Stimulated activated CD4-positive, alpha-beta T cell treated with anti-CD3 and anti-CD28 coated beads, Interleukin-4, amount 100 ng/mL, for 48 hours (primary cell): ENCODE data around the gene ANKRD7.
"Not testable (repeated sequence)": the region's sequence is repeated elsewhere in the genome, so short reads cannot be mapped to it uniquely, and the experiment has no call there.

Source experiments
- DNase-seq, 2 donors: peaks; one replicate each; pipeline ENCODE4 v3.0.0-alpha.2; 2020; ENCODE audit warnings: low read depth in 2 of 2

ANKRD7 gene

DNA sequence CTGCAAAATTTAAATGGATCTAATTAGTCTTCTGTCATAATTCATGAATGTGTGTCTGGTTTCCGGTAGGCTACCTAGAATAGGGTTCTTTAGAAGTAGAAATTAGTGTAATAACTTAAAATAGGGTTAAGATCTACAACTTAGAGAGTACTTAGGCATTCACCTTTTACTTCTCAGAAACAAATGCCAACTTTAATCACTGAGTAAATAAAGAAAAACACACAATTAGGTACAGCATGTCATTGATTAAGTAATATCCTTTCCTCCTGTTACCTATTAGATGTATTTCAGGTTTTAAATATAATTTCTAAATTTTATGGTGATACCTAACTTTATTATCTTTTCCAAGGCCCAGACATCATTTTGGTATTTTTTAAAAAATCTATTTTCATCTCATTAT lies 9.3 kb downstream of the ANKRD7 start:
- DNase-seq: no peak

DNA sequence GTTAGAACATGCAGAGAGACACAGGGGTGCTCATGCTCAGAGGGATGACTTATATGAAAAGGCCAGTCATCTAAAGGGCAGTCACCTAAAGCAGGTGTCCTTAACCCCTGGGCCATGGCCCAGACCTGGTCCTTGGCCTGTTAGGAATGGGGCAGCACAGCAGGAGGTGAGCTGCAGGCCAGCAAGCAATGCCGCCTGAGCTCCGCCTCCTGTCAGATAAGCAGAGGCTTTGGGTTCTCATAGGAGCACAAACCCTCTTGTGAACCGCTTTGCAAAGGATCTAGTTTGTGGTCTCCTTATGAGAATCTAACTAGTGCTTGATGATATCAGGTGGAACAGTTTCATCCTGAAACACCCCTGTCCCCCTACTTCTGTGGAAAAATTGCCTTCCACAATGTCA lies 14.5 kb downstream of the ANKRD7 start:
- no peak for DNase-seq

DNA sequence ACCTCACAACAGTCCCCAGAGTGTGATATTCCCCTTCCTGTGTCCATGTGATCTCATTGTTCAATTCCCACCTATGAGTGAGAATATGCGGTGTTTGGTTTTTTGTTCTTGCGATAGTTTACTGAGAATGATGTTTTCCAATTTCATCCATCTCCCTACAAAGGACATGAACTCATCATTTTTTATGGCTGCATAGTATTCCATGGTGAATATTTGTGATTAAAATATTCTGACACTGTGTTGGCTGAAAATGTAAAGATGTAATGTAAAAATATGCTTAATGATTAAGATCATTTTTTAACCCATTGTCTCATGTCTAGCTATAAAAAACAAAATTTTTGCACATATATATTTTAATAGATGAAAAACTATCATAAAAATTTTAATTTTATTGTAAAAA lies 15.8 kb downstream of the ANKRD7 start:
- DNase-seq: not testable (repeated sequence)

DNA sequence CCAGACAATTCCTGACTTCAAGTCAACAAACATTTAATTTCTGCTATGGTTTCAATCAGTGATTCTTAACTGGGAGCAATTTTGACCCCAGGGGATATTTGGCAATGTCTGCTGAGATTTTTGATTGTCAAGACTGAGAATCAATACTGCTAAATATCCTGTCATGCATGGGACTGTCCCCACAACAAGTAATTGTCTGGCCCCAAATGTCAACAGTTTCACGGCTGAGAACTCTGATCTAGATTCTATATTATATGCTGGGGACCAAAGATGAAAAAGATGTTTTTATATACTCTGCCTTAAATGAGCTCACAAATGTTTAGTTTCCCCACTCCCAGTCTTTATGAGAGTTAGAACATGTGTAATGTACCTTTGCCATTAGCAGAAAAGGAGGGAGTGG lies 19.2 kb downstream of the ANKRD7 start:
- no peak for DNase-seq

DNA sequence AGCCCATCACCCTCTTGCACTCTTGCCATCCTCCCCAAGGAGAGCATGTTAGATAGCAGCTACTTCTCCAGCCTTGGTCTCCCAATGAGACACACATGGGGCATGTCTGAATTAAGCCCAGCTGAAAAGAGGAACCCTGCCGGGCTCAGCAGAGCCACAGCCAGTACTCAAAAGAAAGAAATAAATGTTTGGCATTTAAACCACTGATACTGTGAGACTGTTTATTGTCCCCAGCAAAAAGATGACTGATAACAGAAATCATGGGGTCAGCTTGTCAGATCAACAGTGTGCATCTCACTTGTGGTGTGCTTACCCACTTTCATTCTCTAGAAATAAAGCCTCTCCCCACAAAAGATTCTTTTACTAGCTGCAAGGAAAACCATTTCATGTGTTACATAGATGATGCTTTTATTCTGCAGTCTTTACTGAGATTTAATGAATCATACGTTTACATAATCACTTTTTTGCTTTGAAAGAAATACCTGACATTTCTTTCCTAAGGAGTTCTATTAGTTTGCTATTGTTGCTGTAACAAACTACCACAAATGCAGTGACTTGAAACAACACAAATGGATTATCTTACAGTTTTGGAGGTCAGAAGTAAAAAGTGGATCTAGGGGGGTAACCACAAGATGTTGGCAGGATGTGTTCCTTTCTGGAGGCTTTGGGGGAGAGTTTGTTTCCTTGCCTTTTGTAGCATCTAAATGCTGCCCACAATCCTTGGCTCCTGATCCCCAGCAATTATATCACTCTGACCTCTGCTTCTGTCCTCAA lies 20.9 kb downstream of the ANKRD7 start:
- DNase-seq: no peak

DNA sequence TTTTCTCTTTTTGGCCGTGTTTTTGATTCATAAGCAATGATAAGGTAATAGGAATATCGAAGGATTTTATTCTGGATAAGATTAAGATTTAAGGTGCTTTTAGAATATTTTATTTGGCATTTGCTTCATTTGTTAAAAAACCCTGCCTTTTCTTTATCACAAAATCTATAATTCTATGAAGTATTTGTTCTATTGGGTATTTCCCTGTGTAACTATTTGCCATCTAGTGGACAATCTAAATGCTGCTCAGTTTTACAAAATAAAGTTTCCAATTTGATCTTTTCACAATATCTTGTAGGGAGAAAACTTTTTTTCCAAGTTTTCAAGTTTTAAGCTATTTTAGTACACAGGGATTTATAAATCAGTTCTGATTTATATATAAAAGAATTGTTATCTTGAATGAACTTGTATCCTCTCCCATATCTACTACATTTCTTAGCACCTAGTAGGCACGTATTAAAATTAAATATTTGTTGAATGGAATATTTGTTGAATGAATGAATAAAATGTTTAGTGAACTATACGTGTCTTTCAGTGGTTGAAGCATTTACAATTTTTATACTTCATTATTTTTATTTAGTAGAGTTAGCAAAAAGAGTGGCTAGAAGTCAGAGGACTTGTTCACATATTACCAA lies 26.5 kb downstream of the ANKRD7 start:
- no peak for DNase-seq

DNA sequence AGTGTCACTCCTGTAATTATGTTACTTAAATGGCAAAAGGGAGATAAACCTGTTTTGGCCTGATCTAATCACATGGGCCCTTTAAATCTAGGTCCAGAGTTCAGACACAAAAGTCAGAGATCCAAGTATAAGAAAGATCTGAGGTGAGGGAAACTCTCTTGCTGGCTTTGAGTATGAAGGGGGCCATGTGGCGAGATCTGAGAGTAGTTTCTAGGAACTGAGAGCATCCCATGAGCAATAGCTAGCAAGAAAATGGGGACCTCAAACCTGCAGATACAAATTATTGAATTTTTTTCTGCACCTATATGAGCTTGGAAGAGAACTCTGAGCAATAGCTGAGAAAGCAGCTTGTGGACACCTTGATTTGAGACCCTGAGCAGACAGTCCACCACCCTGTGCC lies 27.6 kb downstream of the ANKRD7 start:
- no peak for DNase-seq

DNA sequence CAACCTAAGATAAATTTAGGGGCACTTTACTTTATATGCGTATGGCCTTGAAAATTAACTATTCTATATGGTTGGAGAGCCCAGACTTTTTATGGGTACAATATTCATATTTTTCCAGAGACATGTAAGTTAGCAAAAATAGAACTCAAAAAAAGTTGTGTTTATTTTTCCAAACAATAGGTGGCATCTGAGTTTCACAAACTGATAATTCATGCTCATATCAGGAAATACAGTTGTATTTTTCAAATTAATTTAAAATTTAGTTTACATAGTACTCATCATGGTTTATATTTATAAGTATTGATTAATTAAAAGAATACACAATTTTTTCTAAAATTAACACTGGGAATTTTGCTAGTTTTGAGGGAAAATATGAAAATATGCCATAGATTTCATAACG lies 34.6 kb downstream of the ANKRD7 start:
- no peak for DNase-seq

DNA sequence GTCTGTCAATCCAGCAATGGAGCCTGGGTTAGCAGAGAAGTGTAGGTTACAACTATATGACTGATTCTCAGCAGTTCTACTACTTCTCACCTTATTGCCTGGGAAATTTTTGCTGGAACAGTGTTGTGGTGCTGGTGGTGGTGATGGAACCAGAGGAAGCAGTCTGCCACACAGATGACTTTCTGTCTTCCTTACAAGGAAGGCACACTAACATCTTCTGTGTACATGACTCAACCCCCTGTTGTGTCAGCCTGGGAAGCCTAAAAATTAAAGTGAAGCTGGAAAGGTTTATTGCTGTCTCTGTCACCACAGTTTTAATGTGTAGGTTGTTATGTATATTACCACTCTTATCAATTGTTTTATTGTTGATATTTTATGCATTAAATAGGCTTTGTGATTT lies 40.3 kb downstream of the ANKRD7 start:
- no peak for DNase-seq

DNA sequence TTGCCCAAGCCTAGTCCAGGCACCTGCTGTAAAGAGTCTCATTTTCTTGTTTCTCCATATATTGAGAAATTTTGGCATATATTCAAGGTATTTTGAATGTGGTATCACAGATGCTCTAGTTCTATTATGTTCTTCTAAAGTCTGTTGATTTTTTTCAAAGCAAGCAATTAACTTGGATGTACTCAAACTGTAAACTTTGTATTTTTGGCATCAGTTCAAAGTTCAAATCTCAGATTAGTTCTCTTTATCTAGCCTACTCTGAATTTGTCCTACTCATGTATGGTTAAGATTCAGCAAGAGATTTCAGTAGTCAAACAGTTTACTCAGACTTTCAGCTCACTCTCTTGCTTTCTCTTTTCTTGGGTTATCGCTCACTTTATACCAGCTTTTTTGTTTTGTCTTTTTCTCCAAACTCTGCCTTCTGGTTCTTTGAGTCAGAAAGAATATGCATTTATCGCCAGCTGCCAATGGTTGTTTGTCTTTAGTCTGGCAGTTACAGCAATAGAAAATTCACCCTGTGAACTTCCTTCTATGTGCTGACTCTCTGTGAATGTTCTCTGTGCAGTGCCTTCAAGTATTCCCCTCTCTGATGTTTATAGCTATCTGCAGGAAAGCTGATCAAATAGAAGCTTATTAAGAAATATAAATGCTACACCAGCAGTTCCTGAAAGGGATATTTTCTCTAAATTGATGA lies 56.0 kb downstream of the ANKRD7 start:
- DNase-seq: no peak

DNA sequence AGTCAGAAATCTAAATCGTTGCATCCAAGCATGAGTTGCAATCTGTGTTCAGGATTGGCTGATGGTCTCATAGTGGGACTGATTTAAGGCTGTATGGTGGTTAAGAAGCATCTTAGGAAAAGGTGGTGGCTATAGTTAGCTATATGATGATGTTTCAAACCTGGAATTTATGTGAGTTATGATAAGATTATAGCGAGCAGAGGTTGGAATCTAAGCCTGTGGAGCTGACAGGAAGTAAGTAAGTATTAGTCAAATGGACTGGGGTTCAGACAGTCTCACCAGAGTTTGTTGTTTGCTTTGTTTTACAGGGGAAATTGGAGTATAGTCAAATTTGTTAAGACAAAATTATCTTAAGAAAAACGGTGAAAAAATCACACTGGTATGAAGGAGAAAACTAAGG lies 56.7 kb downstream of the ANKRD7 start:
- DNase-seq: no peak

DNA sequence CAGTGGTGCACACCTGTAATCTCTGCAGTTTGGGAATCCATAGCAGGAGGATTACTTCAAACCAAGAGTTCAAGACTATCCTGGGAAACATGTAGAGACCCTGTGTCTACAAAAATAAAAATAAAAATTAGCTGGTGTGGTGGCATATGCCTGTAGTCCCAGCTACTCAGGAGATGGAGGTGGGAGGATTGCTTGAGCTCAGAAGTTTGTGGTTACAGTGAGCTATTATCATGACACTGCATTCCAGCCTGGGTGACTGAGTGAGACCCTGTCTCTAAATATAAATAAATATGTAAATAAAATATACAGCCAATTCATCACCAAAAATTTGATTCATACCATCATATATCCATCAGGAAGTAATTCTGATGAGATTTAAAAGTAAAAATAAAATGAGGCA lies 60.9 kb downstream of the ANKRD7 start:
- DNase-seq: no peak

DNA sequence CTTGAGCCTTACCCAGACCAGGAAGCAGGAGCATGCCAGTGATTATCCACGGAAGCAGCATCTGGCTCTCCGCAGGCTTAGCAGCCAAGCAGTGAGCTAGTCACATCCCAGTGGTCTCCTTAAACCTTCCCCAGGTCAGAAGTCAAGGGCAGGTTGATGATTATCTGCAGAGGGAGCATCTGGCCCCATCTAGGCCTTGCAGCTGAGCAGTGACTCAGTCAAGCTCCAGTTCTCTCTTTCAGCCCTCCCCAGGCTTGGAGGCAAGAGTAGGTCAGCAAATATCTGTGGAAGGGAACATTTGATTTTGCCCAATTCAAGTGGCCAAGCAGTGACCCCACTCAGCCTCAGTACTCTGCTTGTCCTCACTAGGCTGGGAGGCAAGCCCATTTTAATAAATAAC lies 61.6 kb downstream of the ANKRD7 start:
- DNase-seq: no peak

DNA sequence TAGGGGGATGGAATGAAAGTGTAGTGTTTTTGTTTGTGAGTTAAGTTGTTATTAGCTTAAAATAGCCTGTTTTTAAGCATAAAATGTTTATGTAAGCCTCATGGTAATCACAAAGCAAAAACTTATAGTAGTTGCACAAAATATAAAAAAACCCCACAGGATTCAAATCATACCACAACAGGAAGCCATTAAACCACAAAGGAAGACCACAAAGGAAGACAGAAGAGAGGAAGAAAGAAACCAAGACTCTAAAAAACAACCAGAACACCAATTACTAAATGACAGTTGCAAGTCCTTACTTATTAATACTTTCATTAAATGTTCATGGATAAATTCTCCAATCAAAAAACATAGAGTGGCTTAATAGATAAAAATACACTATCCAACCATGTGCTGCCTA lies 63.6 kb downstream of the ANKRD7 start:
- no peak for DNase-seq

DNA sequence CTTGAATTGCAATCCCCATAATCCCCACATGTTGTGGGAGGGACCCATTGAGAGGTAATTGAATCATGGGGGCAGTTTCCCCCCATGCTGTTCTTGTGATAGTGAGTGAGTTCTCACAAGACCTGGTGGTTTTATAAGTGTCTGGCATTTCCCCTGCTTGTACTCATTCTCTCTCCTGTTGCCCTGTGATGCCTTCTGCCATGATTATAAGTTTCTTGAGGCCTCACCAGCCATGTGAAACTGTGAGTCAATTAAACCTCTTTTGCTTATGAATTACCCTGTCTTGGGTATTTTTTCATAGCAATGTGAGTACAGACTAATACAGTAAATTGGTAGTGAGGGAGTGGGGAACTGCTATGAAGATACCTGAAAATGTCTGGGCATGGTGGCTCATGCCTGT lies 65.0 kb downstream of the ANKRD7 start:
- DNase-seq: no peak
